Dermis blood vessel endothelial cell (primary cell): ENCODE results near the gene OR10K1. TPM values are rescaled to one million over a fixed set of nuclear protein-coding genes. Genes with fewer than 3 reads are reported as not detected.
"Not testable (repeated sequence)": the region's sequence is repeated elsewhere in the genome, so short reads cannot be mapped to it uniquely, and the experiment has no call there.

Experiments used
- DNase-seq: peaks from one replicate; pipeline ENCODE4 v3.0.0; 2010
- total RNA-seq: library from RNA; depleted of rRNA; stranded (reverse); fragments of >200 nt; gene quantifications from 2 replicates; pipeline ENCODE4 v1.2.3, GENCODE V29; 2014

OR10K1 gene, protein sequence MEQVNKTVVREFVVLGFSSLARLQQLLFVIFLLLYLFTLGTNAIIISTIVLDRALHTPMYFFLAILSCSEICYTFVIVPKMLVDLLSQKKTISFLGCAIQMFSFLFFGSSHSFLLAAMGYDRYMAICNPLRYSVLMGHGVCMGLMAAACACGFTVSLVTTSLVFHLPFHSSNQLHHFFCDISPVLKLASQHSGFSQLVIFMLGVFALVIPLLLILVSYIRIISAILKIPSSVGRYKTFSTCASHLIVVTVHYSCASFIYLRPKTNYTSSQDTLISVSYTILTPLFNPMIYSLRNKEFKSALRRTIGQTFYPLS
- total RNA-seq, result not detected in 2 replicates

GRCh38 chr1:158461534-158461933, at the start of gene OR10K1:
Gene OR10K1, plus strand, starts transcription at chr1:158461834. Its CDS starts 3,728 bp downstream, at chr1:158465562.
- DNase-seq, result no peak

DNA sequence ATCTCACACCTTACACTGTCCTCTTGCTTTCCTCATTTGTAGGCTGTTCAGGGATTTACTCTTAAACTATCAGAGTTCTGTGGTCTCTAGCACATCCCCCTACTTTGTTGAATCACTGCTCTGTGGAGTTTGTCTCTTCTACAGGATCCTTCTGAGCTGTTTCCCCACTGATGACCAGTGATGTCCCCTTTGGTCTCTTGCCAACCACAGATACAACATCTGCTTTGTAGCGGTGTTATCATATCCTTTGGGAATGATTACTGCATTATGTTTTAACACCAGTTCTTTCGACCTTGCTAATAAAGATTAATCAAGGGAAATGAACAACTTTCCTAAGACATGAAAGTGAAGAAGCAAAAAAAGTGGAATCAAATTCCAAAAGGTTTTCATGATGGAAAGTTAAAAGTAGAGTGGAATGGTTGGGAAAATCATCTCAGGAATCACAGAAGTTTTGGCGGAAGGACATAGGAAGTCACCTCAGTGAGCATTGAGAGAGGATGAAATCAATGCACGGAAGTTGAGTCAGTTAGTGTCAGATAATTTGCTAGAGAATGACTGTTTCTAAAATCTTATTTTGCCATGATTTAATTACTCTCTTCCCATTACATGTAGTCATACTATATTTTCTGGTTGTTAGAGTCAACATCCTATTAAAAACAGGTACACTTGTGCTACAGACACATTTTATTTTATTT, 46.8 kb upstream of the OR10K1 start:
- DNase-seq, result no peak

DNA sequence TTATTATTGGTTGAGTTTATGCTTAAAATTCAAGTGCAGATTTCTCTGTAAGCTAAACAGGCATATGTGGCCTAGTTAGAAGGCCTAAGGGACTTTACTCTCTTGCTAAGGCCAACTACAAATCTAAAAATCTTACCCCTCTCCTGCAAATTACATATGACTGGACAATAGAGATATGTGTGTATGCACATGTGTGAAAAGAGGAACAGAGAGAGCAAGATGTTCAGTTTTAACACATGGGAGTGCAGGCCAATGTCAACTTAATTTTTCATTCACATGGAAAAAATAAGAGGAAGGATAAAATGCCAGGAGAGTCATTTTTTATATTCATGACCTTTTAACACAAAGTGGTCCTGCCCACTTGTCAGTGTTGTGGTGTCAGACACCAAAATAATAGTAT, 44.0 kb upstream of the OR10K1 start:
- DNase-seq, result no peak

DNA sequence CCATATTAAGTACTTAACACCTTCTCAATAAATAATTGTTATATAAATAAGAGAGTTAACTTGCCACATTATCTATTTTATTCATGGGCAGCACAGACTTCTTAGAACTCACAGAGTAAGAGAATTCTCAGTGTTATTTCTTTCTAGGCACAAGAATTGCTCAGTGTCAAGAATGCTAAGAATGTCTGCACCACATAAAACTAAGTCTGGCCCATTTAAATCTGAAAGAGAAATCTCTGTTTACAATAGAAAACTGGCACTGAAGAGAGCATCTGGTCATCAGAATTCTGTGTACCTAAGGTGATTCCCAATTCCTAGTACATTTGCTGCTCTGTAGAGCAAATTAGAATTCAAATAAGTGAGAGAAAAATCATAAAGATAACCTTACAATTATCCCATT, 39.4 kb upstream of the OR10K1 start:
- no peak for DNase-seq

- DNase-seq, result no peak
Observed at GRCh38 chr1:158425027-158425426, 36.6 kb upstream of the OR10K1 start.

GRCh38 chr1:158426137-158426536, 35.5 kb upstream of the OR10K1 start, which contains the start of gene OR10K2:
Gene OR10K2, minus strand, starts transcription at chr1:158426237. Its CDS starts 5,371 bp downstream, at chr1:158420866.
- DNase-seq, result no peak

DNA sequence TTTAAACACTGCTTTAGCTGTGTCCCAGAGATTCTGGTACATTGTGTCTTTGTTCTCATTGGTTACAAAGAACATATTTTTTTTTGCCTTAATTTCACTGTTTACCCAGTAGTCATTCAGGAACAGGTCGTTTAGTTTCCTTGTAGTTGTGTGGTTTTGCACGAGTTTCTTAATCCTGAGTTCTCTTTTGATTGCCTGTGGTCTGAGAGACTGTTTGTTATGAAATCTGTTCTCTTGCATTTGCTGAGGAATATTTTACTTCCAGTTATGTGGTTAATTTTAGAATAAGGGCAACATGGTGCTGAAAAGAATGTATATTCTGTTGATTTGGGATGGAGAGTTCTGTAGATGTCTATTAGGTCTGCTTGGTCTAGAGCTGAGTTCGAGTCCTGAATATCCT, 31.5 kb upstream of the OR10K1 start:
- DNase-seq, result not testable (repeated sequence)

- DNase-seq, result no peak
Observed at GRCh38 chr1:158434741-158435140, 26.9 kb upstream of the OR10K1 start.

GRCh38 chr1:158445376-158445775, 16.3 kb upstream of the OR10K1 start:
- no peak for DNase-seq

GRCh38 chr1:158454537-158454936, 7.1 kb upstream of the OR10K1 start:
- DNase-seq, result no peak

- DNase-seq, result no peak
Observed at GRCh38 chr1:158457246-158457645, 4.4 kb upstream of the OR10K1 start.

- DNase-seq, result no peak
Observed at GRCh38 chr1:158458263-158458662, 3.4 kb upstream of the OR10K1 start.

- DNase-seq, result no peak
Observed at GRCh38 chr1:158471920-158472319, 10.3 kb downstream of the OR10K1 start, which contains the start of gene OR10R2. Gene OR10R2, plus strand, starts transcription at chr1:158472220. Its CDS starts 106 bp downstream, at chr1:158472326.

DNA sequence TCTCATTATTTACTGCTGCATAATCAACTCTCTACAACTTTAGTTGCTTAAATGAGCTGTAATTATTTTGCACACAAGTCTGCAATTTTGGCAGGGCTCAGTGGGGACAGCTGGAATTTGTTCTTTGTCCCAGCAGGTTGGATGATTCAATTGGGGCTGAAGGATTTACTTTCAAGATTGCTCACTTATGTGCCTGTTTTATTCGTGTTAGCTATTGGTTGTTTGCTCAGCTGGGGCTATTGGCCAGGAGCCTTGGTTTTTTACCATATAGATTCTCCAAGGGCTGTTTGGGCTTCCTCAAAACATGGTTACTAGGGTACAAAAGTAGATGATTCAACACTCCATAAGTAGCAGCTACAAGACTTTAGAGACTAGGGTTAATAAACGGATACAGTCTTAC, 23.8 kb downstream of the OR10K1 start:
- no peak for DNase-seq

DNA sequence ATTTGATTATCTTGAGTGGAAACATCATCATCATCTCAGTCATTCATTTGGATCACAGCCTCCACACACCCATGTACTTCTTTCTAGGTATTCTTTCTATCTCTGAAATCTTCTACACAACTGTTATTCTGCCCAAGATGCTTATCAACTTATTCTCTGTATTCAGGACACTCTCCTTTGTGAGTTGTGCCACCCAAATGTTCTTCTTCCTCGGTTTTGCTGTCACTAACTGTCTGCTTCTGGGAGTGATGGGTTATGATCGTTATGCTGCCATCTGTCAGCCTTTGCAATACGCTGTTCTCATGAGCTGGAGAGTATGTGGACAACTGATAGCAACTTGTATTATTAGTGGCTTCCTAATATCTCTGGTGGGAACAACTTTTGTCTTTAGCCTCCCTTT, 29.7 kb downstream of the OR10K1 start:
- DNase-seq, result no peak

GRCh38 chr1:158493054-158493453, 31.4 kb downstream of the OR10K1 start:
- DNase-seq, result no peak

GRCh38 chr1:158494796-158495195, 33.2 kb downstream of the OR10K1 start:
- no peak for DNase-seq

- peak; percentile 17 for DNase-seq
Observed at GRCh38 chr1:158496374-158496773, 34.7 kb downstream of the OR10K1 start.

DNA sequence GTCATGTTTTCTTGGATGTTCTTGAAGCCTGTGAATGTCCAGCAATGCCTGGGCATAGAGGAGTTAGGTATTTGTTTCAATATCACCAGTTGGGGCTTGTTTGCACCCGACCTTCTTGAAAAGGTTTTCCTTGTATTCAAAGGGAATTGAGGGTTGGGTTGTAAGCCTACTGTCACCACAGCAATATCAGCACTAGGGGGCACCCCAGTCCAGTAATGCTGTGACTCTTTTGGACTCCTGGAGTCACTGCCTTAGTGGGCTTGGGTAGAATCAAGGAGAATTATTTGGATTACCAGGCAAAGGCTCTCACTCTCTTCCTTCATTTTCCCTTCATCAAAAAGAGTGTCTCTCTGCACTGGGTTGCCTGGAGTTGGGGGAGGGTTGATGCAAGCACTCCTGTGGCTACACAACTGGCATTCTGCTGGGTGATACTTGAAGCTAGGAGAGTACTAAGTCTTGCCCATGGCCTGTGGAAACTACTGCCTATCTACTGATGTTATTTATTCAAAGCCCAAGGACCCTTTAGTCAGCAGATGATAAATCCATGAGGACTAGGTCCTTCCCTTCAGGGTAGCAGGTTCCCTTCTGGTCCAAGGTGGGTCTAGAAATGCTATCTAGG, 44.8 kb downstream of the OR10K1 start:
- peak; percentile 63 for DNase-seq

GRCh38 chr1:158507511-158507910, 45.9 kb downstream of the OR10K1 start:
- no peak for DNase-seq

DNA sequence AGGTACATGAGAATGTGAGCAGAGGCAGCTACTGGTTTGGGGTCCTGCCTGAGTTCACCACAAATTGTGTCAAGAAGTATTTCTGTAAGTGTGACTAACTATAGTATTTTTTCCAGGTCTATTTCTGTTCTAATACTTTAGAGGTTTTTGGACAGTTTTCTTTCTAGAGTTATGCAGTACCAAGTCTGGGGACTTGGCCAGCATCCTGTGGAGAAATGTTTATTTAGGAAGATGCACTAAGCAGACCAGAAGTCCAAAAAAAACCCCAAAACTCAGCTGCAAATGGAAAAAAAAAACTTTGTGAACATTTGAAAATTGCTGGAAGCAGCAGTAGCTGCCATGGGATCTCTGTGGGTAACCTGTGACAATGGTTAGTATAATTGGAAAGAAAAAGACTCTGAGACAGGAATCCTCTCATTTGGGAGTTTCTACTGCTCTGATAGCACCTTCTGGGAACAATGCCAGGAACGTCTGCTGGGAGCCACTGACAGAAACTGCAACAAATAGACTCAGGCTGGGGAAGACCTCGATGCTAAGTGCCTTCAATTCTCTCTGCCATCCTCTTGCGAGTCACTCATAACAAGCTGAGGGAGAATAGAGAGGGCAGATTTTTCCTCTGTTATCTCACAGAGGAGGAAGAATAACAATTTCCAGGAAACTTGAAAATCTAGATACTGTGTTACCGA, 48.0 kb downstream of the OR10K1 start:
- DNase-seq, result no peak

DNA sequence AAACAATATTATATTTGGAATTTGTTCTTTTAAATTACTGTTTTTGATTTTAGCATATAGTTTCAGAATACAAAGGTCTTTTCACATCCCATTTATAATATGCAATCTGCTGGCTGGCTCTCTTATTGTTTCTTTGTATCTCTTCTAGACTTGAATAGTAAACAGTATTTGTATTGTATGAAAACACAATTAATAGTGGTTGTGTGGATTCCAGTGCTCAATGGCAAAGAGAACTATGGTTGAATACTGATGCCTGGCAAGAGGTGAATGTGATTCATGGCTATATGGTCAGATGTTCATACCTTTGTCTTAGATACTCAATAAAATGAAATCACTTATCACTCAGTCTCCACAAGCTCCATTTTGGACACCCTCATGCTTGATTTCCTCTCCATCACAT, 55.3 kb downstream of the OR10K1 start:
- DNase-seq, result no peak
